Activated naive CD8-positive, alpha-beta T cell treated with anti-CD3 and anti-CD28 coated beads for 36 hours (primary cell): Measurements from ENCODE around the gene CNOT3. TPM values are rescaled to one million over a fixed set of nuclear protein-coding genes. Genes with fewer than 3 reads are reported as not detected.
A peak's percentile ranks its signal among the peaks of the same experiment; 100 is the strongest.

Experiments used
- DNase-seq: peaks from one replicate; pipeline ENCODE4 v3.0.0; 2021
- H3K27ac Mint-ChIP-seq: one replicate; pipeline ENCODE4 v1.8.0; 2022; ENCODE audit warnings: mild to moderate bottlenecking, moderate library complexity, mixed read lengths
- H3K27me3 Mint-ChIP-seq: one replicate; pipeline ENCODE4 v1.8.0; 2022; ENCODE audit warnings: mild to moderate bottlenecking, mixed read lengths
- H3K36me3 Mint-ChIP-seq: one replicate; pipeline ENCODE4 v1.8.0; 2021; ENCODE audit warnings: mild to moderate bottlenecking, mixed read lengths
- H3K4me1 Mint-ChIP-seq: one replicate; pipeline ENCODE4 v1.8.0; 2021; ENCODE audit warnings: mixed read lengths
- H3K4me3 Mint-ChIP-seq: one replicate; pipeline ENCODE4 v1.8.0; 2022; ENCODE audit warnings: mild to moderate bottlenecking, moderate library complexity, mixed read lengths
- H3K9me3 Mint-ChIP-seq: one replicate; pipeline ENCODE4 v1.8.0; 2022; ENCODE audit warnings: mixed read lengths
- total RNA-seq, 2 experiments: library from RNA; stranded (reverse); gene quantifications; one replicate each; pipeline ENCODE4 v1.2.3, GENCODE V29; 2021

CNOT3 gene
- total RNA-seq, 2 experiments from 2014 or later, result 59.0 to 62.1 TPM

GRCh38 chr19:54201980-54202379, 64.4 kb downstream of the CNOT3 start:
- Mint-ChIP-seq H3K36me3 (peaks cover 59% of the 10 kb centered on the region), H3K4me3 (peak overlapping the region; percentile 98), H3K9me3 (no peaks in the 10 kb centered on the region), H3K27me3 (peaks cover 4% of the 10 kb centered on the region), H3K4me1 (peaks cover 59% of the 10 kb centered on the region), H3K27ac (peak overlapping the region; percentile 99)
- no peak for DNase-seq

DNA sequence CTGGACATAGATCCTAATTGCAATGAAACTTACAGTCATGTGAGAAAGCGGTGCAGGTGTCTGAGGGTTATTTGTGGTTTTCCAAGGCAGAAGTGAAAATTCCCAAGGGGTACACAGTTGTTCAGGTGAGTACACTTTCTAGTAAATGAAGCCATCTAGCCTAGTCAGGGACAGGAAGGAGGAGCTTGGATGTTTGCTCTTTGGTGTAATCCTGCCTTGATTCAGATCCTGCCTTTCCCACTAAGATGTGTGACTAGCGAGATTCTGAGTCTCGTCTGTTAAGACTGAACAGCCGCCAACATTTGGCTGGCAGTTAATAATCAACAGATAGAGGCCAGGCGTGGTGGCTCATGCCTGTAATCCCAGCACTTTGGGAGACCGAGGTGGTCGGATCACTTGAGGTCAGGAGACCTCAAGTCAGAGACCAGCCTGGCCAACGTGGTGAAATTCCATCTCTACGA, 65.6 kb downstream of the CNOT3 start:
- Mint-ChIP-seq H3K36me3 (peaks cover 71% of the 10 kb centered on the region), H3K4me3 (peak overlapping the region; percentile 98), H3K27ac (peak overlapping the region; percentile 99), H3K4me1 (peaks cover 71% of the 10 kb centered on the region), H3K27me3 (peaks cover 4% of the 10 kb centered on the region), H3K9me3 (no peaks in the 10 kb centered on the region)
- DNase-seq, result no peak

DNA sequence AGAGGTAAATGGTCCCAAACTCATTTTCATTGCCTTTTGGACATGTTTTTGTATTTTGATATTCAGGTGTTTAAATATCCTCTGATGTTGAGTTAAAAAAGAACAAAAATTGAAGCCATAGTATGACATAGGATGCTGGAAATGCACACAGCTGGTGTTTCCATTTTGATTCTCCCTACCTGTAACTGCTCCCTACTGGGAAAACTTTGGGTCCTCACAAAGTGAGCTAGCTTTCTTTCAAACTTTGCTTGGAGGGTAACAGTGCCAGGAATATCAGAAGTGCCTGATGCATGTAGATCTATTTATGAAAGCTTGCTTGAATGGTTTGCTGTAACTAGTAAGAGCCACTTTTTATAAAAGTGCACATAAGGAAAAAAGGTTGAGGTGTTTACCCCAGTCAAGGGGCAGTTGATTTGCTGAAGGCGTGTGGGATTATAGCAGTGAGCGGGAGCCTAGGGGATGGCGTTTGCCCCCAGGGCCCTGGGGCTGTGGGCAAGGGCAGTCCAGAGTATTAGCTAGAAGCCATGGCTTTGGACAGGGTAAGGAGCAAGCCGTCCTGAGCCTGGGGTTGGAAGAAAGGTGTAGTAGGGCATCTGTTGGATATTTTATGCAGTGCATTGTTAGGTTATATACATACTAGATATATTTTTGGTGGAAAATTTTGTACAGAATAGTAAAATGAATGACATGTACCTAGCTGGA, 67.4 kb downstream of the CNOT3 start:
- Mint-ChIP-seq H3K4me3 (peak overlapping the region; percentile 98), H3K27ac (peak overlapping the region; percentile 99)

More for the DNA sequence above, 67.4 kb downstream of the CNOT3 start:
- Mint-ChIP-seq H3K36me3 (peaks cover 80% of the 10 kb centered on the region), H3K9me3 (no peaks in the 10 kb centered on the region), H3K27me3 (peaks cover 8% of the 10 kb centered on the region), H3K4me1 (peaks cover 83% of the 10 kb centered on the region)
- no peak for DNase-seq

Other genes with a start within 250 kb of the CNOT3 start
- not detected for gene CACNG7, start 228.5 kb upstream of the CNOT3 start, total RNA-seq
- gene CACNG8, start 174.8 kb upstream of the CNOT3 start, total RNA-seq, result not detected
- gene CACNG6, start 146.1 kb upstream of the CNOT3 start, total RNA-seq, result not detected
- gene VSTM1, start 73.9 kb upstream of the CNOT3 start, total RNA-seq, result not detected
- not detected for gene TARM1, start 56.4 kb upstream of the CNOT3 start, total RNA-seq
- under 1 TPM; 0.37 to 0.38 TPM for gene OSCAR, start 37.0 kb upstream of the CNOT3 start, total RNA-seq
- 10 to 100 TPM; 93.6 to 97.9 TPM for gene NDUFA3, start 34.9 kb upstream of the CNOT3 start, total RNA-seq
- 10 to 100 TPM; 33.3 to 38.5 TPM for gene TFPT, start 22.1 kb upstream of the CNOT3 start, total RNA-seq
- 100 to 1,000 TPM; 120 to 124 TPM for gene PRPF31, start 22.0 kb upstream of the CNOT3 start, total RNA-seq
- gene LENG1, start 22.0 kb downstream of the CNOT3 start, total RNA-seq, result 1 to 10 TPM; 3.2 to 4.1 TPM
- not detected for gene TMC4, start 35.4 kb downstream of the CNOT3 start, total RNA-seq
- gene MBOAT7, start 51.8 kb downstream of the CNOT3 start, total RNA-seq, result 10 to 100 TPM; 57.0 to 57.1 TPM
- gene TSEN34, start 53.5 kb downstream of the CNOT3 start, total RNA-seq, result 10 to 100 TPM; 15.5 to 16.4 TPM
- gene RPS9, start 63.1 kb downstream of the CNOT3 start, total RNA-seq, result 1,000 to 10,000 TPM; 1,783 to 1,787 TPM
- gene LILRB3, start 85.2 kb downstream of the CNOT3 start, total RNA-seq, result not detected
- gene LILRA6, start 105.0 kb downstream of the CNOT3 start, total RNA-seq, result not detected
- gene LILRB5, start 119.5 kb downstream of the CNOT3 start, total RNA-seq, result not detected
- gene LILRB2, start 143.3 kb downstream of the CNOT3 start, total RNA-seq, result not detected
- not detected for gene LILRA5, start 175.4 kb downstream of the CNOT3 start, total RNA-seq
- gene LILRA4, start 201.4 kb downstream of the CNOT3 start, total RNA-seq, result under 1 TPM in 1 of 2 experiments, not detected in 1; 0.40 TPM
- 10 to 100 TPM in 1 of 2 experiments, 1 to 10 TPM in 1; 9.0 to 10.1 TPM for gene LAIR1, start 227.2 kb downstream of the CNOT3 start, total RNA-seq